ENCODE results near the gene KCNK4. TPM values are rescaled to one million over a fixed set of nuclear protein-coding genes. Genes with fewer than 3 reads are reported as not detected.
A peak's percentile ranks its signal among the peaks of the same experiment; 100 is the strongest.

KCNK4 gene
- total and polyA plus RNA-seq, 2 donors from 2014 or later, result not detected

DNA sequence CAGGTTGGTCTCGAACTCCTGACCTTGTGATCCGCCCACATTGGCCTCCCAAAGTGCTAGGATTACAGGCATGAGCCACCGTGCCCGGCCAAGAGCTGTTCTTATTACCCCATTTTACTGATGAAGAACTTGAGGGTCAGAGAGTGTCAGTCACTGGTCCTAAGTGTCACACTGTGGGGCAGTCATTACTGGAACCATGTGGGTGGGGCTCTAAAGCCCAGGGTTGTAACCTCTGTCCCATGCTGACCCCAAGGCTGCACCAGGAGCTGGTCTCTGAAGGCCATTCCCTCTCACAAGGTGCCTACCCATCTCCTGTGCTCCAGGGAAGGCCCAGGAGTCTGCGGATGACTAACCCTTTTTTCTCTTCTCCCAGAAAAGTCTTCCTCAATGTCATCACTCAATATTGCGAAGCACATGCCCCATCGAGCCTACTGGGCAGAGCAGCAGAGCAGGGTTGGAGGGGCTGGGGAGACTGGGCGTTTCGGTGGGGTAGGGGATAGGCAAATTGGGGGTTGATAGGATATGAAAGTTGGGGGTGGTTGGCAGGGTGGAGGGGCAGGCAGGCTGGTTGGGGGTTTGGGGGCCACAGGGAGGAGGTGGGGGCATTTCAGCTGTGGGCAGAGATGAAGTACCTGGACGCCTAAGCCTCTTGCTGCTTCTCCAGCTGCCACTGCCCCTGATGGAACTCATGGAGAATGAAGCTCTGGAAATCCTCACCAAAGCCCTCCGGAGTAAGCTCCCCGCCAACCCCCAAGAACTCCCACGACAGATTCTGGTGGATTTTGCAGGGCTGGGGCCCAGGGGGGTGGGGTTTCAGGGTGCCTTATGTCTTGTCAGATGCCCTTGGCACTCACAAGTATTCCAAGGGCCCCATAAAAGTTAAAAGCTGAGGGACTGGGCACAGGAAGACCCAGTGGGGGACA is 12.3 kb downstream of the KCNK4 start:
- H3K4me3 ChIP-seq (ENCODE audit: low read length in 3 of 3), result no peak overlapping the region
- peaks cover 0 to 3% (median 0%) of the 10 kb centered on the region in 3 donors for H3K36me3 ChIP-seq (ENCODE audit: control insufficient read depth in 2 of 3, insufficient read depth in 3 of 3, low read length in 3 of 3)
- peak overlapping the region in 1 of 2 donors; percentile 99 for H3K27ac ChIP-seq (ENCODE audit: low read depth in 2 of 2, low read length in 2 of 2)
- H3K4me1 ChIP-seq (ENCODE audit: control insufficient read depth in 2 of 3, insufficient read depth in 2 of 3, low read depth in 1 of 3, low read length in 3 of 3), result peaks cover 0 to 35% (median 7%) of the 10 kb centered on the region in 3 donors
- DNase-seq, result peak in 2 of 5 donors; percentile 68 to 75
- intact Hi-C loops (cut with DNase I), result loop anchor here (5.0 kb wide), 1 partner anchor 111 kb away; no protein-coding TSS in a partner anchor
- peak overlapping the region in 2 of 3 donors; percentile 20 to 77 for H3K9ac ChIP-seq (ENCODE audit: low read length in 3 of 3)
- TF ChIP-seq, protein P1, sequence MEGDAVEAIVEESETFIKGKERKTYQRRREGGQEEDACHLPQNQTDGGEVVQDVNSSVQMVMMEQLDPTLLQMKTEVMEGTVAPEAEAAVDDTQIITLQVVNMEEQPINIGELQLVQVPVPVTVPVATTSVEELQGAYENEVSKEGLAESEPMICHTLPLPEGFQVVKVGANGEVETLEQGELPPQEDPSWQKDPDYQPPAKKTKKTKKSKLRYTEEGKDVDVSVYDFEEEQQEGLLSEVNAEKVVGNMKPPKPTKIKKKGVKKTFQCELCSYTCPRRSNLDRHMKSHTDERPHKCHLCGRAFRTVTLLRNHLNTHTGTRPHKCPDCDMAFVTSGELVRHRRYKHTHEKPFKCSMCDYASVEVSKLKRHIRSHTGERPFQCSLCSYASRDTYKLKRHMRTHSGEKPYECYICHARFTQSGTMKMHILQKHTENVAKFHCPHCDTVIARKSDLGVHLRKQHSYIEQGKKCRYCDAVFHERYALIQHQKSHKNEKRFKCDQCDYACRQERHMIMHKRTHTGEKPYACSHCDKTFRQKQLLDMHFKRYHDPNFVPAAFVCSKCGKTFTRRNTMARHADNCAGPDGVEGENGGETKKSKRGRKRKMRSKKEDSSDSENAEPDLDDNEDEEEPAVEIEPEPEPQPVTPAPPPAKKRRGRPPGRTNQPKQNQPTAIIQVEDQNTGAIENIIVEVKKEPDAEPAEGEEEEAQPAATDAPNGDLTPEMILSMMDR (IDR thresholded peaks at IDR 0.05; ENCODE audit: borderline replicate concordance, extremely low read depth, insufficient read depth), result no peak
- no peaks in the 10 kb centered on the region for H3K9me3 ChIP-seq (ENCODE audit: control insufficient read depth in 2 of 3, insufficient read depth in 1 of 3, low read length in 3 of 3)
- H3K27me3 ChIP-seq (ENCODE audit: control insufficient read depth, insufficient read depth, low read length), result peaks cover 11% of the 10 kb centered on the region
- no peak for FAIRE-seq

DNA sequence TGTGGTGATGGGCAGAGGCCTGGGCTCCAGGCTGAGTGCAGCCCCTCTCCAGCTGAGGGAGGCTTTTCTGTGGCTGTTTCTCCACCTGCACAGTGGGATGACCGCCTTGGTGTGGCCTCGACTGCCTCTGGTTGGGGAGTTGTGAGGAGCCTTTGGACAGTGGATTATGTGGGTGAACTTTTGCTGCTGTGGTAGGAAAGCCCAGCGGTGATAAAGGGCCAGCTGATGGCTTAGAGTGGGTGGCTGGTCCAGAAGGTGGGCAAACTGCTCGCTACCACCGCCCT is 12.9 kb downstream of the KCNK4 start:
- peaks cover 0 to 3% (median 0%) of the 10 kb centered on the region in 3 donors for H3K36me3 ChIP-seq (ENCODE audit: control insufficient read depth in 2 of 3, insufficient read depth in 3 of 3, low read length in 3 of 3)
- peak overlapping the region; percentile 20 to 77 (median 31) for H3K9ac ChIP-seq (ENCODE audit: low read length in 3 of 3)
- peaks cover 0 to 34% (median 7%) of the 10 kb centered on the region in 3 donors for H3K4me1 ChIP-seq (ENCODE audit: control insufficient read depth in 2 of 3, insufficient read depth in 2 of 3, low read depth in 1 of 3, low read length in 3 of 3)
- peak overlapping the region; percentile 98 to 99 for H3K27ac ChIP-seq (ENCODE audit: low read depth in 2 of 2, low read length in 2 of 2)
- peak overlapping the region; percentile 62 to 83 (median 77) for H3K4me3 ChIP-seq (ENCODE audit: low read length in 3 of 3)
- DNase-seq (no peak), FAIRE-seq (no peak)
- H3K9me3 ChIP-seq (ENCODE audit: control insufficient read depth in 2 of 3, insufficient read depth in 1 of 3, low read length in 3 of 3), result no peaks in the 10 kb centered on the region
- peaks cover 9% of the 10 kb centered on the region for H3K27me3 ChIP-seq (ENCODE audit: control insufficient read depth, insufficient read depth, low read length)
- TF ChIP-seq, protein P1 (IDR thresholded peaks at IDR 0.05; ENCODE audit: borderline replicate concordance, extremely low read depth, insufficient read depth), result no peak
- intact Hi-C loops (cut with DNase I), result loop anchor here (5.0 kb wide), 1 partner anchor 112 kb away; no protein-coding TSS in a partner anchor

DNA sequence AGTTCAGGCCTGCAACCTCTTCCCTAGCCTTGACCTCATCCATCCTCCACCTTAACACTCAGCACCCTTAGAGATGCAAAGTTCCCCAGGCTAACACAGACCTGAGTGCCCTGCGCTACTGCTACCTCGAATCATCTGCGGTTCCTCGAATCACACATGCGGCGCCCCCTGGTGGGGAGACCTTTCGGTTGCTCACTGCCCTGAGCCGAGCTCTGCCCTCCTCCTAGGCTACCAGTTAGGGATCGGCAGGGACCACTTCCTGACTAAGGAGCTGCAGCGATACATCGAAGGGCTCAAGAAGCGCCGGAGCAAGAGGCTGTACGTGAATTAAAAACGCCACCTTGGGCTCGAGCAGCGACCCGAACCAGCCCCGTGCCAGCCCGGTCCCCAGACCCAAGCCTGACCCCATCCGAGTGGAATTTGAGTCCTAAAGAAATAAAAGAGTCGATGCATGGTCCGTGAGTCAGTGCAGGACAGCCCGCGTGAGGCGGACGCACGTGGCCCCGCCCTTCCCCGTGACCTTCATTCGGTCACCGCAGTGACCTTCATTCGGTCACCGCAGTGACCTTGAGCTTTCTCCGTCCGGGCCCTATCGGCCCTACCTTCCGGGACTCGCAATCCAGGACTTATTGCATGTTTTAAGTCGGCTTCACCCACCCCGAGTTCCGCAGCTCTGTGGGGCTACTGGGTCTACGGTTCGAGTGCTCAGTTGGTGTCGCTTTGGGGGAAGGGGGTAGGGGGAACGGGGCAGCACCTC is 13.4 kb downstream of the KCNK4 start:
- FAIRE-seq, result no peak
- Histone ChIP-seq H3K4me1 (ENCODE audit: control insufficient read depth in 2 of 3, insufficient read depth in 2 of 3, low read depth in 1 of 3, low read length in 3 of 3) (peaks cover 0 to 34% (median 7%) of the 10 kb centered on the region in 3 donors), H3K36me3 (ENCODE audit: control insufficient read depth in 2 of 3, insufficient read depth in 3 of 3, low read length in 3 of 3) (peaks cover 0 to 3% (median 0%) of the 10 kb centered on the region in 3 donors), H3K27ac (ENCODE audit: low read depth in 2 of 2, low read length in 2 of 2) (peak overlapping the region; percentile 98 to 99), H3K9ac (ENCODE audit: low read length in 3 of 3) (peak overlapping the region; percentile 31 to 77 (median 67)), H3K27me3 (ENCODE audit: control insufficient read depth, insufficient read depth, low read length) (peaks cover 9% of the 10 kb centered on the region), H3K9me3 (ENCODE audit: control insufficient read depth in 2 of 3, insufficient read depth in 1 of 3, low read length in 3 of 3) (no peaks in the 10 kb centered on the region), H3K4me3 (ENCODE audit: low read length in 3 of 3) (peak overlapping the region; percentile 62 to 83 (median 77))
- TF ChIP-seq, protein P1 (IDR thresholded peaks at IDR 0.05; ENCODE audit: borderline replicate concordance, extremely low read depth, insufficient read depth), result peak; percentile 83
- intact Hi-C loops (cut with DNase I), result loop anchor here (5.0 kb wide), 1 partner anchor 112 kb away; no protein-coding TSS in a partner anchor
- DNase-seq, result peak; percentile 93 to 96 (median 94)

Data from kidney (tissue), 14 donors.